HG03108 (cell line): ENCODE results near the gene ALDH4A1.
"Not testable (repeated sequence)": the region's sequence is repeated elsewhere in the genome, so short reads cannot be mapped to it uniquely, and the experiment has no call there.

ENCODE experiments used
- ATAC-seq: cut with Tn5 transposase; IDR thresholded peaks from one replicate; pipeline ENCODE4 v1.9.1; 2021; ENCODE audit warnings: moderate library complexity; ENCODE audit not compliant: unreplicated experiment

Gene ALDH4A1

GRCh38 chr1:18879215-18879790 is 23.1 kb downstream of the ALDH4A1 start:
- no peak for ATAC-seq

- no peak for ATAC-seq
Measured at GRCh38 chr1:18878538-18879214, 23.7 kb downstream of the ALDH4A1 start.

- no peak for ATAC-seq
Measured at GRCh38 chr1:18877282-18877681, 25.1 kb downstream of the ALDH4A1 start.

GRCh38 chr1:18876210-18876609 is 26.1 kb downstream of the ALDH4A1 start:
- ATAC-seq: no peak

- ATAC-seq: no peak
Measured at GRCh38 chr1:18875796-18876128, 26.6 kb downstream of the ALDH4A1 start.

- no peak for ATAC-seq
Measured at GRCh38 chr1:18875107-18875795, 27.1 kb downstream of the ALDH4A1 start.

GRCh38 chr1:18874600-18874999 is 27.8 kb downstream of the ALDH4A1 start:
- no peak for ATAC-seq

GRCh38 chr1:18874036-18874435 is 28.3 kb downstream of the ALDH4A1 start:
- ATAC-seq: no peak

GRCh38 chr1:18872071-18872611 is 30.2 kb downstream of the ALDH4A1 start:
- ATAC-seq: no peak

- no peak for ATAC-seq
Measured at GRCh38 chr1:18871401-18872070, 30.8 kb downstream of the ALDH4A1 start.

GRCh38 chr1:18870957-18871356 is 31.4 kb downstream of the ALDH4A1 start:
- no peak for ATAC-seq

GRCh38 chr1:18870595-18870865 is 31.8 kb downstream of the ALDH4A1 start:
- ATAC-seq: not testable (repeated sequence)

GRCh38 chr1:18869847-18870594 is 32.3 kb downstream of the ALDH4A1 start:
- ATAC-seq: no peak

- ATAC-seq: no peak
Measured at GRCh38 chr1:18868801-18869424, 33.4 kb downstream of the ALDH4A1 start.

GRCh38 chr1:18868354-18868753 is 34.0 kb downstream of the ALDH4A1 start:
- ATAC-seq: no peak

GRCh38 chr1:18866846-18867245 is 35.5 kb downstream of the ALDH4A1 start:
- ATAC-seq: no peak

GRCh38 chr1:18866314-18866713 is 36.0 kb downstream of the ALDH4A1 start:
- ATAC-seq: no peak

- no peak for ATAC-seq
Measured at GRCh38 chr1:18865176-18865575, 37.2 kb downstream of the ALDH4A1 start.

GRCh38 chr1:18861590-18861989 is 40.8 kb downstream of the ALDH4A1 start:
- ATAC-seq: no peak

- no peak for ATAC-seq
Measured at GRCh38 chr1:18861082-18861481, 41.3 kb downstream of the ALDH4A1 start.

- no peak for ATAC-seq
Measured at GRCh38 chr1:18859560-18859959, 42.8 kb downstream of the ALDH4A1 start, which contains the start of gene TAS1R2. TSS of gene TAS1R2 (minus strand) at chr1:18859660. CDS start at chr1:18859660, 0 bp downstream.
